CD14-positive monocyte (primary cell): Measurements from ENCODE around the gene RUNX2. TPM values are rescaled to one million over a fixed set of nuclear protein-coding genes. Genes with fewer than 3 reads are reported as not detected.

Source experiments
- DNase-seq, 3 donors: peaks; one replicate each; pipeline ENCODE4 v3.0.0-alpha.2; 2011 to 2022
- H2AFZ ChIP-seq: 2 replicates; pipeline ENCODE4 v1.6.0; 2012; ENCODE audit warnings: mild to moderate bottlenecking, low read depth, low read length, inconsistent platforms; ENCODE audit not compliant: insufficient read depth, poor library complexity, severe bottlenecking
- H3K27ac ChIP-seq, 2 donors: 1 replicate in 1 of 2; 2 replicates in 1 of 2; pipeline ENCODE4 v1.5.1; 2012 to 2013; ENCODE audit warnings: low read length in 2 of 2, control low read depth in 1 of 2, inconsistent platforms in 1 of 2, low read depth in 1 of 2, mild to moderate bottlenecking in 1 of 2
- H3K27me3 ChIP-seq, 2 donors: one replicate each; pipeline versions ENCODE4 v1.6.0 to v1.6.1; 2011 to 2013; ENCODE audit warnings: low read length in 2 of 2; ENCODE audit not compliant: control insufficient read depth in 2 of 2, insufficient read depth in 2 of 2
- H3K36me3 ChIP-seq, 2 donors: replicated peaks in 1 of 2; 1 replicate in 1 of 2; 2 replicates in 1 of 2; pipeline versions ENCODE4 v1.5.1 to v1.6.1; 2012 to 2013; ENCODE audit warnings: low read length in 2 of 2, control low read depth in 1 of 2, inconsistent platforms in 1 of 2, mild to moderate bottlenecking in 1 of 2; ENCODE audit not compliant: insufficient read depth in 2 of 2, control insufficient read depth in 1 of 2
- H3K4me1 ChIP-seq, 2 donors: 1 replicate in 1 of 2; 2 replicates in 1 of 2; pipeline versions ENCODE4 v1.5.1 to v1.6.1; 2012 to 2013; ENCODE audit warnings: low read length in 2 of 2, control low read depth in 1 of 2, inconsistent platforms in 1 of 2, mild to moderate bottlenecking in 1 of 2, moderate library complexity in 1 of 2; ENCODE audit not compliant: insufficient read depth in 2 of 2, control insufficient read depth in 1 of 2
- H3K4me2 ChIP-seq: replicated peaks from 2 replicates; pipeline ENCODE3; 2012; ENCODE audit warnings: low read length, moderate library complexity, mild to moderate bottlenecking; ENCODE audit not compliant: poor library complexity, severe bottlenecking; ENCODE audit errors: extremely low read depth
- H3K4me3 ChIP-seq, 3 experiments: fragments of 200-600 bp in 1 of 3; sonication (generic) in 1 of 3; replicated peaks in 1 of 3; 1 replicate in 2 of 3; 2 replicates in 1 of 3; pipeline ENCODE4 v1.5.1; 2011 to 2013; ENCODE audit warnings: low read length in 3 of 3, mild to moderate bottlenecking in 3 of 3, control low read depth in 2 of 3, low read depth in 2 of 3, inconsistent platforms in 1 of 3, moderate library complexity in 1 of 3
- H3K79me2 ChIP-seq: 2 replicates; pipeline ENCODE4 v1.6.0; 2012; ENCODE audit warnings: mild to moderate bottlenecking, control low read depth, inconsistent platforms, low read length, moderate library complexity; ENCODE audit not compliant: insufficient read depth
- H3K9ac ChIP-seq: 2 replicates; pipeline ENCODE4 v1.6.0; 2017; ENCODE audit warnings: low read length, mild to moderate bottlenecking; ENCODE audit not compliant: insufficient read depth, poor library complexity, severe bottlenecking
- H3K9me3 ChIP-seq, 2 donors: replicated peaks in 1 of 2; 1 replicate in 1 of 2; 2 replicates in 1 of 2; pipeline versions ENCODE4 v1.5.1 to v1.6.1; 2012 to 2013; ENCODE audit warnings: low read length in 2 of 2, control low read depth in 1 of 2; ENCODE audit not compliant: control insufficient read depth in 1 of 2, insufficient read depth in 1 of 2
- H4K20me1 ChIP-seq: 2 replicates; pipeline ENCODE4 v1.6.0; 2012; ENCODE audit warnings: mild to moderate bottlenecking, low read length, control low read depth, moderate library complexity; ENCODE audit not compliant: insufficient read depth
- H3K27ac Mint-ChIP-seq, 7 donors: one replicate each; pipeline ENCODE4 v1.8.0; 2020; ENCODE audit warnings: mild to moderate bottlenecking in 7 of 7, mixed read lengths in 7 of 7, moderate library complexity in 6 of 7, inconsistent platforms in 2 of 7
- H3K27me3 Mint-ChIP-seq, 3 donors: one replicate each; pipeline ENCODE4 v1.8.0; 2021 to 2022; ENCODE audit warnings: low read depth in 3 of 3, mild to moderate bottlenecking in 3 of 3, mixed read lengths in 3 of 3, moderate library complexity in 3 of 3, inconsistent platforms in 1 of 3
- H3K36me3 Mint-ChIP-seq, 2 donors: one replicate each; pipeline ENCODE4 v1.8.0; 2020; ENCODE audit warnings: mixed read lengths in 2 of 2, inconsistent platforms in 1 of 2, mild to moderate bottlenecking in 1 of 2
- H3K4me1 Mint-ChIP-seq: one replicate; pipeline ENCODE4 v1.8.0; 2020; ENCODE audit warnings: mild to moderate bottlenecking, mixed read lengths
- H3K4me3 Mint-ChIP-seq, 2 donors: one replicate each; pipeline ENCODE4 v1.8.0; 2020; ENCODE audit warnings: mild to moderate bottlenecking in 2 of 2, mixed read lengths in 2 of 2, moderate library complexity in 1 of 2
- H3K9me3 Mint-ChIP-seq, 7 donors: one replicate each; pipeline ENCODE4 v1.8.0; 2020 to 2022; ENCODE audit warnings: mixed read lengths in 7 of 7, mild to moderate bottlenecking in 6 of 7, moderate library complexity in 6 of 7, inconsistent platforms in 2 of 7
- CTCF ChIP-seq: fragments of 200-600 bp; IDR thresholded peaks from one replicate; pipeline ENCODE4 v1.8.0; 2022; ENCODE audit warnings: antibody characterized with exemption, mild to moderate bottlenecking
- WGBS: methylation state at CpG from one replicate; pipeline ENCODE4 v1.1.5; 2013; ENCODE audit warnings: missing lambda C conversion rate; ENCODE audit not compliant: insufficient coverage; 5-methylcytosine and 5-hydroxymethylcytosine counted together
- intact Hi-C, 2 donors: fragments of 100-400 bp; cut with micrococcal nuclease; formaldehyde crosslinking; loops; one replicate each; pipeline versions ENCODE4 v1.15.0 to v1.15.1; 2023
- polyA plus RNA-seq, 3 donors: library from polyadenylated mRNA; depleted of rRNA in 1 of 3; unstranded in 2 of 3; stranded (reverse) in 1 of 3; fragments of 300-500 nt in 2 of 3; fragments of >200 nt in 1 of 3; fragmentation: Illumina TruSeq in 2 of 3; gene quantifications; 1 replicate in 2 of 3; 2 replicates in 1 of 3; pipeline ENCODE4 v1.2.3, GENCODE V29; 2012 to 2021

Gene RUNX2
- polyA plus RNA-seq, 3 donors: 1.3 to 5.0 (median 2.5) TPM

- no peak for DNase-seq
- H3K4me1 Mint-ChIP-seq: peaks cover 58% of the 10 kb centered on the region
Observed at GRCh38 chr6:45439861-45440388, 111.8 kb downstream of the RUNX2 start.

GRCh38 chr6:45441851-45442453 lies 113.8 kb downstream of the RUNX2 start:
- TF ChIP-seq CTCF: no peak
- Mint-ChIP-seq H3K9me3 (no peaks in the 10 kb centered on the region), H3K36me3 (peaks cover 34 to 43% of the 10 kb centered on the region in 2 donors), H3K27ac (peak overlapping the region in 2 of 7 donors; percentile 52 to 55), H3K27me3 (peaks cover 0 to 1% (median 0%) of the 10 kb centered on the region in 3 donors), H3K4me3 (no peak overlapping the region), H3K4me1 (peaks cover 60% of the 10 kb centered on the region)
- peaks cover 74% of the 10 kb centered on the region for H3K79me2 ChIP-seq
- peaks cover 46 to 56% of the 10 kb centered on the region in 2 donors for H3K4me1 ChIP-seq
- no peak overlapping the region for H3K4me2 ChIP-seq
- no peak overlapping the region for H3K4me3 ChIP-seq
- H4K20me1 ChIP-seq: no peaks in the 10 kb centered on the region
- no peak overlapping the region for H2AFZ ChIP-seq
- DNase-seq: peak in 1 of 3 donors; percentile 69
- H3K36me3 ChIP-seq: peaks cover 5 to 8% of the 10 kb centered on the region in 2 donors
- WGBS: 100% methylated on average over 1 of the region's 6 CpGs
- no peak overlapping the region for H3K27ac ChIP-seq
- no peaks in the 10 kb centered on the region for H3K9me3 ChIP-seq
- intact Hi-C loops: no loop called here
- H3K27me3 ChIP-seq: no peaks in the 10 kb centered on the region
- no peak overlapping the region for H3K9ac ChIP-seq

More at GRCh38 chr6:45439861-45440388, 111.8 kb downstream of the RUNX2 start:
- Histone ChIP-seq H3K4me2 (no peak overlapping the region), H3K27me3 (no peaks in the 10 kb centered on the region), H4K20me1 (no peaks in the 10 kb centered on the region), H3K36me3 (peaks cover 5 to 8% of the 10 kb centered on the region in 2 donors), H3K9me3 (no peaks in the 10 kb centered on the region), H2AFZ (no peak overlapping the region), H3K4me3 (no peak overlapping the region), H3K4me1 (peaks cover 49 to 56% of the 10 kb centered on the region in 2 donors), H3K9ac (no peak overlapping the region), H3K79me2 (peaks cover 84% of the 10 kb centered on the region), H3K27ac (no peak overlapping the region)
- H3K27ac Mint-ChIP-seq: peak overlapping the region in 2 of 7 donors; percentile 42 to 58
- no peaks in the 10 kb centered on the region for H3K9me3 Mint-ChIP-seq
- TF ChIP-seq CTCF: no peak
- peaks cover 35 to 43% of the 10 kb centered on the region in 2 donors for H3K36me3 Mint-ChIP-seq
- no peak overlapping the region for H3K4me3 Mint-ChIP-seq
- 89% methylated on average over 5 of the region's 6 CpGs for WGBS
- peaks cover 0 to 1% (median 0%) of the 10 kb centered on the region in 3 donors for H3K27me3 Mint-ChIP-seq
- intact Hi-C loops: no loop called here
